GM19467 (cell line): Measurements from ENCODE around the gene CBL.

Experiments
- ATAC-seq: cut with Tn5 transposase; IDR thresholded peaks from one replicate; pipeline ENCODE4 v1.9.1; 2021; ENCODE audit warnings: mild to moderate bottlenecking, moderate library complexity; ENCODE audit not compliant: unreplicated experiment

CBL gene

DNA sequence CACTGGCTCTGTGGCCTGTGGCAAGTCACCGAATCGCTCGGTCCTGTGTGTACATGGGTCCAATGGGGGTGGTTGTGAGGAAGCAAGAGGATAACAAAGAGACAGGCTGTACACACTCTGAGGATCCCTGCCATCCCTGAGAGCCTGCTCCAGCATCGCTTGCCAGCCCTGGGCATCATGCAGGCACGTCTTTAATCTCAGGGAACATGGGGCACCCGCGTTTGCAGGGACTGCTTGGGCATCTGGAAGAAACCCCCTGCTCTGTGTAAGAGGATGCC lies 135.8 kb downstream of the CBL start:
- no peak for ATAC-seq

DNA sequence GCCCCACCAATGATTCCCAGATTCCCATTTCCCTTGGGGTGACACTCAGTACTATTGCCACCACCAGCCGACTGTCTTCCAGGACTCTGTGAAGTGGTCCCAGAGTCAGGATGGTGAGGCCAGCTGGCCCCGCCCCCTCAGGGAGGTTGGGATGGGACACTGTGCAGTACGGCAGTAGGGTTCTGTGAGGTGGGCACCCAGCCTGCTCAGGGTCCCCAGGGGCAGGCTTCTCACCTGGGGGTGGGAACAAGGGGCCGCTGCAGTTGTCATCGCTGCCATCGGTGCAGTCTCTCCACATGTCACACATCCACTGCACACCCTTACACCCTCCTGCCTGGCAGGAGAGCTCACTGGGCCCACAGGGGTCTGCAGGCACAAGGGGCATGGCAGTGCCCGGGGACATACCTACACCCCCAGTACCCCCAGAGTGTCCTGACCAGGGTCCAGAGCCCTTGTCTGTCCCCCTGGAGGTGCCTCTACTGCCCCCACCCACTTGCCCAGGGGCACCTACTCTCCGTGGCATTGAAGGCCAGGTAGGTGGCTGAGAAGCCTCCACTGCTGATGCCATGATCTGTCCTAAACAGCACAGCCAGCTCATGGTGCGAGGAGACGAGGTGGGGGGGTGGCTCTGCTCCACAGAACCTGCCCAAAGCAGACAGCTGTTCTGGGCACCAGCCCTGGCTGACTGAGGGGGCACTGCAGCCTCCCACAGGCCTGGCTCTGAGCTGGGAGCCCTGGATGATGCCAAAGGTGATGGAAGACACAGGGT lies 136.4 kb downstream of the CBL start:
- no peak for ATAC-seq

DNA sequence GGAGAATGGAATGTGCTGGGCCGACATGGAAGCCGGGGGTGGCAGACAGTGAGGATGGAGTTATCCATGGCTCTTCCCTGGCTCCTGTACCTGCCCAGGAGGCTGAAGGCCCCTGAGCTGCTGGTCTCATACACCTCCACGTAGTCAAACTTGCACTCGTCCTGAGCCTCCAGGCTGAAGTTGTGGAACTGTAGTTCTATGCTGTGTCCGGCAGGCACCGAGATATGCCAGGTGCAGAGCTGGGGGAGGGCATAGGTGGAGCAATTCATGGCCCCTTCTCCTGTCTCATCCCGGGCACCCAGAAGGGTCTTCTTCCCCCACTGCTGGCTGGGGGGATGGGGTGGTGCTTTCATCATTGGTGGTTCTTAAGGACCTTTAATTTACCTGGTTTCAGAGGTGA lies 137.6 kb downstream of the CBL start:
- no peak for ATAC-seq

DNA sequence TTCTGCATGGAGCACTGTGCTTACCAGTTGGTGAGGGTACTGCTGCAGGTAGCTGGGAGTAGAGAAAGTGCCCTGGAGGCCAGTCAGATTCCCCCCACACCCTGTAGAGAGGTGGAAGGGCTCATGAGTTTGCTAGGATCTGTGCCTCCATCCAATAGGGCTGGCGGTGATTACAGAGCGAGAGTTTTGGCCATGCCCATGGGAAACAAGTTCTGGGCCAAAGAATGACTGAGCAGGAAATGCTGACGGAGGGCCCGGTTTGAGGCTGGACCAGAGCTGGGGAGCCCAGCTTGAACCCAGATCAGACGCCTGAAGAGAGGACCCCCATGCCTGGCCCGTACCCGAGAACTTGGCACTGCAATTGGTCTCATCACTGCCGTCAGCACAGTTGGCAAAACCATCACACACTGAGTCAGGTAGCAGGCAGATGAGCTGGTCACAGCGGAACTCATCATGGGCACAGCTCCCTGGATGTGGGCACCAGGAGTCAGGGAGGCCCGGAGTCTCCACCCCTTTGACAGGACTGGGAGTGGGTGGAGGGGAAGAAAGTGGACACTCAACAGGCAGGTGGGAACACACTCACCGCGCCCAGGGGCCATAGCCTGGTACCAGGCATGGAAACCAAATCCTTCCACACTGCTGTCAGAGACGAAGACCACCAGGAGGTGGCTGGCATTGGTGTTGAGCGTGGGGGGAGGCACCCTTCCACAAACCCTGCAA lies 138.3 kb downstream of the CBL start:
- no peak for ATAC-seq

DNA sequence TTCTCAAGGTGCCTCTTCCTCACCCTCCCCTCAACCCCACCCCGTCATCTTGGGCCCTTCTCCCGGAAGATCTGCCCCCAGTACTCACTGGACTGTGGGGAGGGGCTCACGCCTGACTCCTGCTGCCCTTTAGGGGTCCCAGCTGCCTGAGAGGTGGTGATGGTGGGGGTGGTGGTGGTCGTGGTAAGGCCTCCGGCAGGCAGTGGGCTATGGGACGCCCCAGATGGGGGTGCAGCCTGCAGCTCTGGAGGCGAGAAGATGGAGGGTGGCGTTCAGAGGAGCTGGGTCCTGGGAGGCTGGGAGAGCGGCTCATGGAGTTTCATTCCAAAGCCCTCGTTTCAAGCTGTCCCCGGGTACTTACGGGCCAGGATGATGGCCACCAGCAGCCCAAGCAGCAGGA lies 139.5 kb downstream of the CBL start:
- ATAC-seq: no peak

DNA sequence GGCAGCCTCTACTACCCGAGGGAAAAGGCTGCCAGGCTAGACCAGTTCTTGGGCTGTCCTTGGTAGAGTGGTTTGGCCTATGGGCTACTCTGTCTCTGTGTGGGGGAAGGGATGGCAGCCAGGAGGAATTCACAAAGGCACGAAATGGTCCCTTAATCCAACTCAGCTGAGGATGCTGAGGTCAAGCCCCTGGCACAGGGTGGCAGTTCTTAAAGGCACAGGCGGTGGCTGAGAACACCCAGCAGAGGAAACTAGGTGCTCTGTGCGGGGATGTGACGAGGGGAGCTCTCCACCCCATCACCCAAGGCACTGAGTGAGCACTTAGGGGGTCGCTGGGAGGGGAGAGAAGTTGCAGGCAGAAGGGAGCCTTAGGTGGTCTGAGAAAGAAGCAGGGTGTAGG lies 140.5 kb downstream of the CBL start, which contains the start of gene MFRP:
TSS of gene MFRP (minus strand) at position 101 of the 400 bp plus-strand sequence. CDS start 192 bp downstream, outside the sequence.
- ATAC-seq: no peak

DNA sequence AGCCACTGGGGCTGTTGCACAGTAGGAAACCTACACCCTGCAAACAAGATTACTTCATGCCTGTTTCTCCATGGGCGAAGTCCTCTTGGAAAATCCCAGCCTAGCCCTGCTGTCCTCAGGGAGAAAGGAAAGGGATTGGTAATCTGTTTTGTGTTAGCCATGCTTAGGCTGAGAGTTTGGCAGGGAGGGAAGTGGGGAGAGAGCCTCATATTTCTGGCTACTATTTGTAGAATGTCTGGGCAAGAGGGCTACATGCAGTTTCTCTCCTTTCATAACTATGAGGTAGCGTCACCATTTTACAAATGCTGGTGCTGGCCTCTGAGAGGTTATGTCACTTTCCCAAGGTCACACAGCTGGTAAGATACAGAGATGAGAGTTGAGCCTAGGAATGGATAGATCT lies 141.1 kb downstream of the CBL start:
- ATAC-seq: no peak

DNA sequence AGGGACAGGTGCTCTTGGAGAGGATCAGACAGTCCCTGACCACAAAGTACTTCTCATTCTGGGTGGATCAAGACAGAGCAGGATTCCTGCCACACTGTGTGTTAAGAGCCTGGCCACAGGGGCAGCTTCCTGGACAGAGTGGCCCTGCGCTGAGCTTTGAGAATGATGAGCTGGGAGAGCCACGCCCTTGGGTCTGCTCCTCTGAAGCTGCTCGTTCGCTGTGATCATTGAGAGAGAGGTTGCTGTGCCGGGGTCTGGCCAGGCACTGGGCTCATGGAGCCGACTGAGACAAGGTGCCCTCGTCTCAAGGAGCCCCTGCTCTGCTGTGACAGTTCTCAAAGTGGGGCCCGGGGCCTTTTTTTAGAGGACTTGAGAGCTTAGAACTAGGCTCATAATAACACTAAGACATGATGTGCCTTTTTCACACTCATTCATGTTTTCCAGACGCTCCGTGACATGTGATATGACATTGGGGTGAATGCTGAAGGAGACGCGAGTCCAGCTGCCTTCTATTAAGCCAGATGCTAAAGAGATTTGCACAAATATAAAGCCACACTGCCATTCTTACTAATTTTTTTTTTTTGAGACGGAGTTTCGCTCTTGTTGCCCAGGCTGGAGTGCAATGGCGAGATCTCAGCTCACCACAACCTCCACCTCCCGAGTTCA lies 141.9 kb downstream of the CBL start:
- no peak for ATAC-seq

DNA sequence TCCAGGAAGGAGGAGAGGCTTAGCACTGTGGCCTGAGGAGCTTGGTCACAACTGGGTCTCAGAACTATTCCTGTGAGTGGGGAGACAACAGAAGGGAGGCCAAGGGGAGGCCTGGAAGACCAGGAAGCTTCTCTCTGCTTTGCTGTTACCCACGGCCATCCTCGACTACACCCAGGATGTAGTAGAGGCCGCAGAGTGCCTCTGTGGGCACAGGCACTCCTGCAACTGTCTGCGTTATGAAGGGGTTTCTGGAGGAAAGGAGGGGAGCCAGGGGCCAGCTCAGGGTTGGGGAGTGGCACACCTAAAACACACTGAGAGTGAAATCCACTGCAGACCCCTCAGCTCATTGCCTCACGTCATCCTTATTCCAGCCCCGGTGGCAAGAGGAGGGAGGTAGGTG lies 144.2 kb downstream of the CBL start:
- no peak for ATAC-seq

DNA sequence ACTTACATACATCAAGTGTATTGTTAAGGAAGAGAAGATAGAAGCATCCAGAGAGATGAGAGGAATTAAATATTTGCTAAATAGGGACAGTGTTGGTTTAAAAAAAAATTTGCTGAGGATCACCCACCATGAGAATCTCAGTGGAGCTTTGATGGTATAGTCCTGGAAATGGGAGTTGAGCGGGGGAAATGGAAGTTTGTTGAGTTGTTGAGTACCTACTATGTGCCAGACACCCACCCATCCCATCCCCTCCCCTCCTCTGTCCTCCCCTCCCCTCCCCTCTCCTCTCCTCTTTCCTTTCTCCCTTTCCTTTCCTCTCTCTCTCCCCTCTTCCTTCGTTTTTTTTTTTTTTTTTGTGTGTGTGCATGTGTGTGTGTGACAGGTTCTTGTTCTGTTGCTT lies 145.1 kb downstream of the CBL start:
- no peak for ATAC-seq

DNA sequence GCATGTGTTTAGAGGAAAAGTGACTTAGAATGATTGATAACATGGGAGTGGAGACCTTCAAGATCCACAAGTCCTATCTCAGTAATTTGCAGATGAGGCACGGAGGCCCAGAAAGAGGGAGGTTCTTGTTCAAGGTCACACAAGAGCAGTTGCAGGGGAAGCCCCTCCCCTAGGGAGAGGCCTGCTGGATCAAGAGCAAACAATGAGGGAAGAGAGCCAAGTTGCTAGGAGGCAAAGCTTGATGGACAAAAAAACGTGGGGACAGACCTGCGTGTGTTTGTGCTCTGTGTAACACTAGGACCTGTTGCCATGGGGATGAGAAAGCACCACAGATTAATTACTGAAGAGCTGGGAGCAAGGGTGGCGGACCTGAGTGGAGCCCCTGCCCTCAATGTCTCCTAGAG lies 146.7 kb downstream of the CBL start:
- no peak for ATAC-seq

DNA sequence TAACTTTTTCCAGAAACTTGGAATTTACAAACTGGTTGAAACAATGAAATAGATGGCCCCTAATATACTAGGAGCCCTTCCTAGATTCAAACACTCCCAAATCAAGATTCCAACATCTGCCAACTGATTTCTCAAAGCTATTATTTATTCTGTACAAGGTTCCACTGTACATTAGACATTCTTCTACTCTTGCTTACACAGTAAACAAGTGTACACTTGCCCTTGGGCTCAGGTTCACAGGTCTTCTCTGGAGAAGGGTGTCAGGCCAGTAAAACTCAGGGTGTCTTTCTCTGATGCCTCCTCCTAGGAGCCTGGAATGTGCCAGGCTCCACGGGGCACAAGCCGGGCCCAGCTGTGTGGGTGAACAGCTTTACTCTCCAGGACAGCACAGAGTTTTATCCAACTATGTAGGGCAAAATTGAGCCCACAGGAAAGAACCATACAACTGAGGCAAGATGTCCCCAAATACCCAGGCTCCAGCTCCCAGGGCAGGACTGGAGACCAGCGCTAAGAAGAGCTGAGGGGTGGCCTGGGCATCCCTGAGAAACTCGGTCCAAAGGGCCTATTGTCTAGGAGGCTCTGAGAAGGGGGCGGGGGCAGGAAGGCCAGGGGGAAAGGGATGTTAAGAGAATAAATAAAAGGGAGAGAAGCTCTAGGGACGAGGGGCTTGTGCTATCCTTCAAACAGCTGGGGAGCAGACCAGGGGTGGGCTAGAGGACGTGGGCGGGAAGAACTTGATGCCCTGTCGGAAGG lies 149.1 kb downstream of the CBL start:
- no peak for ATAC-seq

DNA sequence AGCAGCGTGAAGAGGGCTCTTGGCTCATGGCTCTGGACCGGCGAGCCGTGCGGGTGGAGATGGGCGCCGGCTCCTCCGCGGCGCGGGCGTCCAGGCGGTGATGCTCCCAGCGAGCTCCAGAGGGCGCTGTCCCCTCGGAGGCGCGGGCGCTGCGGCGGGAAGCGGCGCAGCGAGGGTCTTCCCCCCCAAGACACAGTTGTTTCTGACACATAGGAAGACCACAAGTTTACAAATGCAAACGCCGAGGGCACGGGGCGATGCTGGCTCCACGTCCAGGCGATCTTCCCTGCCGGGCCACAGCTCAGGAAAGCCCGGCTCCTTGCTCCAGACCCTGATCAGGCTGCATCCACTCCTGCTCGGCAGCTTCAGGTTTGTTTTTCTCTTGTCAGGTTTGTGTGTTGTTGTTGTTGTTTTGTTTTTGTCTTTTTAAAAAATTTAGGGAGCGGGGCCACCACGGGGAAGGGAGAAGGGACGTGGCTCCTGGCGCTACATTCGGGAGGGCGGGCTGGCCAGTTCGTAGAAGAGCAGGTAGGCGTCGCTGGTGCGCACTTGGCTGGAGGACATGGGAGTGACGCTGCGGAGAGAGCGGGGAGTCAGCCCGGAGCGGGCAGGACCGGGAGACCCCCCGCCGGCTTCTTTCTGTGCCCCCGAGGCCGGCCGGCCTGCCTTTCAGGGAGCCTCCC lies 150.4 kb downstream of the CBL start:
- ATAC-seq: no peak

DNA sequence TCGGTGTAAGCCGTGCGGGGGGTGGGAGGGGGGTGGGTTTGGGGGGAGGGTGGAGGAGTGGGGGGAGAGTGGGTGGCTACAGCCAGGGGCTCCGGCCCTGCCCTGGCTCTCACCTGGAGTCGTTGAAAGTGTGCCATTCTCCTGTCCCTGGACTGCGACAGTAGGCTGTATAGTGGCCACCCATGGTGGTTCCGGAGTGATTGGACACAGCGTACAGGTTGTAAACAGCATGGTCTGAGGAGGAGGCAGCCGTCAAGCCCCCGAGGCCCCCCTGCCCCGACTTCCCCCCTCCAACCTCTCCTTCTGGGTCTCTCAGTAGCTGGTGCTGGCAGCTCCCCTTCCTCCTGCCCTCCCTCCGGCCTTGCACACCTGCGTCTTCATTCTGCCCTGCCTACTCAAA lies 150.9 kb downstream of the CBL start:
- ATAC-seq: no peak
